Activated naive CD8-positive, alpha-beta T cell (primary cell): ENCODE data around the gene SDF2.
"Not testable (repeated sequence)": the region's sequence is repeated elsewhere in the genome, so short reads cannot be mapped to it uniquely, and the experiment has no call there.

Experiments
- H3K27ac Mint-ChIP-seq: one replicate; pipeline ENCODE4 v1.8.0; 2021; ENCODE audit warnings: mixed read lengths
- H3K27me3 Mint-ChIP-seq: one replicate; pipeline ENCODE4 v1.8.0; 2021; ENCODE audit warnings: mixed read lengths
- H3K36me3 Mint-ChIP-seq: one replicate; pipeline ENCODE4 v1.8.0; 2021; ENCODE audit warnings: mixed read lengths
- H3K4me1 Mint-ChIP-seq: one replicate; pipeline ENCODE4 v1.8.0; 2021; ENCODE audit warnings: low read depth, mixed read lengths
- H3K4me3 Mint-ChIP-seq: one replicate; pipeline ENCODE4 v1.8.0; 2021; ENCODE audit warnings: mild to moderate bottlenecking, mixed read lengths
- H3K9me3 Mint-ChIP-seq: one replicate; pipeline ENCODE4 v1.8.0; 2021; ENCODE audit warnings: low read depth, mixed read lengths

Gene SDF2

GRCh38 chr17:28698253-28698941, 36.7 kb upstream of the SDF2 start:
- Mint-ChIP-seq H3K27ac (peak overlapping the region; percentile 50), H3K4me3 (no peak overlapping the region), H3K4me1 (no peaks in the 10 kb centered on the region), H3K27me3 (no peaks in the 10 kb centered on the region), H3K36me3 (peaks cover 3% of the 10 kb centered on the region), H3K9me3 (no peaks in the 10 kb centered on the region)

- H3K27ac Mint-ChIP-seq, result no peak overlapping the region
- H3K4me1 Mint-ChIP-seq, result no peaks in the 10 kb centered on the region
Observed at GRCh38 chr17:28693869-28694268, 32.2 kb upstream of the SDF2 start.

GRCh38 chr17:28689011-28689410, 27.3 kb upstream of the SDF2 start:
- Mint-ChIP-seq H3K4me1 (no peaks in the 10 kb centered on the region), H3K27me3 (no peaks in the 10 kb centered on the region), H3K9me3 (no peaks in the 10 kb centered on the region), H3K36me3 (peaks cover 9% of the 10 kb centered on the region), H3K27ac (no peak overlapping the region), H3K4me3 (no peak overlapping the region)

More at GRCh38 chr17:28693869-28694268, 32.2 kb upstream of the SDF2 start:
- Mint-ChIP-seq H3K27me3 (no peaks in the 10 kb centered on the region), H3K9me3 (no peaks in the 10 kb centered on the region), H3K36me3 (peaks cover 3% of the 10 kb centered on the region), H3K4me3 (no peak overlapping the region)

- H3K27me3 Mint-ChIP-seq, result no peaks in the 10 kb centered on the region
- no peaks in the 10 kb centered on the region for H3K9me3 Mint-ChIP-seq
- H3K27ac Mint-ChIP-seq, result no peak overlapping the region
- no peaks in the 10 kb centered on the region for H3K4me1 Mint-ChIP-seq
- H3K36me3 Mint-ChIP-seq, result peaks cover 6% of the 10 kb centered on the region
- no peak overlapping the region for H3K4me3 Mint-ChIP-seq
Observed at GRCh38 chr17:28688481-28688880, 26.8 kb upstream of the SDF2 start.

GRCh38 chr17:28686296-28686695, 24.6 kb upstream of the SDF2 start:
- peaks cover 6% of the 10 kb centered on the region for H3K36me3 Mint-ChIP-seq
- H3K27ac Mint-ChIP-seq, result no peak overlapping the region
- no peaks in the 10 kb centered on the region for H3K4me1 Mint-ChIP-seq
- H3K9me3 Mint-ChIP-seq, result no peaks in the 10 kb centered on the region
- no peak overlapping the region for H3K4me3 Mint-ChIP-seq
- H3K27me3 Mint-ChIP-seq, result no peaks in the 10 kb centered on the region

- no peaks in the 10 kb centered on the region for H3K27me3 Mint-ChIP-seq
- H3K27ac Mint-ChIP-seq, result no peak overlapping the region
- H3K4me3 Mint-ChIP-seq, result no peak overlapping the region
- H3K4me1 Mint-ChIP-seq, result no peaks in the 10 kb centered on the region
- no peaks in the 10 kb centered on the region for H3K9me3 Mint-ChIP-seq
- peaks cover 6% of the 10 kb centered on the region for H3K36me3 Mint-ChIP-seq
Observed at GRCh38 chr17:28685366-28685765, 23.7 kb upstream of the SDF2 start.

- no peaks in the 10 kb centered on the region for H3K4me1 Mint-ChIP-seq
- no peaks in the 10 kb centered on the region for H3K9me3 Mint-ChIP-seq
- peaks cover 6% of the 10 kb centered on the region for H3K36me3 Mint-ChIP-seq
- no peak overlapping the region for H3K27ac Mint-ChIP-seq
- H3K4me3 Mint-ChIP-seq, result no peak overlapping the region
- no peaks in the 10 kb centered on the region for H3K27me3 Mint-ChIP-seq
Observed at GRCh38 chr17:28684963-28685362, 23.3 kb upstream of the SDF2 start.

GRCh38 chr17:28682655-28683054, 20.9 kb upstream of the SDF2 start:
- no peaks in the 10 kb centered on the region for H3K4me1 Mint-ChIP-seq
- no peaks in the 10 kb centered on the region for H3K27me3 Mint-ChIP-seq
- no peaks in the 10 kb centered on the region for H3K9me3 Mint-ChIP-seq
- H3K27ac Mint-ChIP-seq, result no peak overlapping the region
- peaks cover 6% of the 10 kb centered on the region for H3K36me3 Mint-ChIP-seq
- no peak overlapping the region for H3K4me3 Mint-ChIP-seq

GRCh38 chr17:28675980-28676379, 14.3 kb upstream of the SDF2 start:
- no peak overlapping the region for H3K4me3 Mint-ChIP-seq
- H3K4me1 Mint-ChIP-seq, result no peaks in the 10 kb centered on the region
- no peak overlapping the region for H3K27ac Mint-ChIP-seq
- no peaks in the 10 kb centered on the region for H3K9me3 Mint-ChIP-seq
- peaks cover 7% of the 10 kb centered on the region for H3K36me3 Mint-ChIP-seq
- H3K27me3 Mint-ChIP-seq, result no peaks in the 10 kb centered on the region

GRCh38 chr17:28675490-28675889, 13.8 kb upstream of the SDF2 start:
- Mint-ChIP-seq H3K4me1 (no peaks in the 10 kb centered on the region), H3K4me3 (no peak overlapping the region), H3K27me3 (no peaks in the 10 kb centered on the region), H3K9me3 (no peaks in the 10 kb centered on the region), H3K27ac (no peak overlapping the region), H3K36me3 (peaks cover 7% of the 10 kb centered on the region)

GRCh38 chr17:28669918-28670317, 8.2 kb upstream of the SDF2 start:
- H3K36me3 Mint-ChIP-seq, result peaks cover 7% of the 10 kb centered on the region
- peaks cover 30% of the 10 kb centered on the region for H3K4me1 Mint-ChIP-seq
- no peaks in the 10 kb centered on the region for H3K27me3 Mint-ChIP-seq
- H3K27ac Mint-ChIP-seq, result no peak overlapping the region
- H3K9me3 Mint-ChIP-seq, result no peaks in the 10 kb centered on the region
- no peak overlapping the region for H3K4me3 Mint-ChIP-seq

GRCh38 chr17:28667870-28668269, 6.2 kb upstream of the SDF2 start:
- H3K27ac Mint-ChIP-seq, result peak overlapping the region; percentile 61
- no peak overlapping the region for H3K4me3 Mint-ChIP-seq
- H3K27me3 Mint-ChIP-seq, result no peaks in the 10 kb centered on the region

GRCh38 chr17:28665994-28666393, 4.3 kb upstream of the SDF2 start:
- Mint-ChIP-seq H3K4me3 (peak overlapping the region; percentile 9), H3K36me3 (peaks cover 5% of the 10 kb centered on the region), H3K27ac (peak overlapping the region; percentile 51), H3K27me3 (no peaks in the 10 kb centered on the region), H3K9me3 (no peaks in the 10 kb centered on the region), H3K4me1 (peaks cover 56% of the 10 kb centered on the region)

More at GRCh38 chr17:28667870-28668269, 6.2 kb upstream of the SDF2 start:
- Mint-ChIP-seq H3K36me3 (peaks cover 5% of the 10 kb centered on the region), H3K9me3 (no peaks in the 10 kb centered on the region), H3K4me1 (peaks cover 49% of the 10 kb centered on the region)

- peak overlapping the region; percentile 99 for H3K4me3 Mint-ChIP-seq
- peak overlapping the region; percentile 99 for H3K27ac Mint-ChIP-seq
- H3K27me3 Mint-ChIP-seq, result no peaks in the 10 kb centered on the region
- H3K36me3 Mint-ChIP-seq, result peaks cover 5% of the 10 kb centered on the region
- H3K9me3 Mint-ChIP-seq, result no peaks in the 10 kb centered on the region
- H3K4me1 Mint-ChIP-seq, result peaks cover 66% of the 10 kb centered on the region
Observed at GRCh38 chr17:28663723-28664122, 2.0 kb upstream of the SDF2 start.

GRCh38 chr17:28662527-28662829, 772 bp upstream of the SDF2 start:
- Mint-ChIP-seq H3K4me1 (peaks cover 56% of the 10 kb centered on the region), H3K4me3 (peak overlapping the region; percentile 99), H3K27ac (peak overlapping the region; percentile 99), H3K36me3 (peaks cover 7% of the 10 kb centered on the region), H3K9me3 (no peaks in the 10 kb centered on the region), H3K27me3 (no peaks in the 10 kb centered on the region)

- not testable (repeated sequence) for H3K27me3 Mint-ChIP-seq, H3K9me3 Mint-ChIP-seq, H3K27ac Mint-ChIP-seq, H3K36me3 Mint-ChIP-seq, H3K4me3 Mint-ChIP-seq
- H3K4me1 Mint-ChIP-seq, result peaks cover 46% of the 10 kb centered on the region
Observed at GRCh38 chr17:28659497-28659881, 2.2 kb downstream of the SDF2 start.
